Effector memory CD4-positive, alpha-beta T cell (primary cell): Measurements from ENCODE around the gene MPPED1.

ENCODE experiments used
- DNase-seq, 3 donors: peaks; one replicate each; pipeline ENCODE4 v3.0.0-alpha.2; 2020
- H3K27ac ChIP-seq: 2 replicates; pipeline ENCODE4 v1.7.0; 2013; ENCODE audit warnings: mild to moderate bottlenecking, low read length, moderate library complexity; ENCODE audit not compliant: insufficient read depth, poor library complexity, severe bottlenecking
- H3K27me3 ChIP-seq: replicated peaks from 2 replicates; pipeline ENCODE4 v1.7.0; 2013; ENCODE audit warnings: mild to moderate bottlenecking, low read length; ENCODE audit not compliant: insufficient read depth, control insufficient read depth, poor library complexity, severe bottlenecking
- H3K36me3 ChIP-seq: 2 replicates; pipeline ENCODE4 v1.7.0; 2013; ENCODE audit warnings: mild to moderate bottlenecking, low read length, moderate library complexity; ENCODE audit not compliant: control insufficient read depth, insufficient read depth
- H3K4me1 ChIP-seq: 2 replicates; pipeline ENCODE4 v1.7.0; 2013; ENCODE audit warnings: low read length, mild to moderate bottlenecking; ENCODE audit not compliant: control insufficient read depth, insufficient read depth, poor library complexity, severe bottlenecking
- H3K4me3 ChIP-seq: 2 replicates; pipeline ENCODE4 v1.7.0; 2013; ENCODE audit warnings: low read length, low read depth, mild to moderate bottlenecking; ENCODE audit not compliant: insufficient read depth, poor library complexity, severe bottlenecking
- H3K9me3 ChIP-seq: 2 replicates; pipeline ENCODE4 v1.7.0; 2013; ENCODE audit warnings: mild to moderate bottlenecking, low read length, moderate library complexity; ENCODE audit not compliant: control insufficient read depth

The MPPED1 gene

DNA sequence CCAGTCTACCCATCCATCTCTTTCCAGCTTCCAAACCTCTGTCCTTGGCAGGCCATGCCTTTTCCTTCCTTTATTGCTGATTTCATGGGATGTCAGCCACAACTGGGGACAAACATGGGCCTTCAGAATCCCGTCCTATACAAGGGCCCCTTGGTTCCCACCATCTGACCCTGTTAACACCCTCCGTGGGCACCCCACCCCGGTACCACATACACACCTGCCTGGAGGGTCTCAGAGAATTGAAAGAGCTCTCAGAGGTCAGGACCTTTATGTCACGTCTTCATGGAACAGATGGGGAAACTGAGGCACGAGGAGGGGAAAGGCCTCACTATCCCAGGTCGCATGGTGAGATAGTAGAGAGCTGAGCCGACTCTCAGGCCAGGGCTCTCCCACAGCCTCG, 53.0 kb downstream of the MPPED1 start:
- Histone ChIP-seq H3K4me3 (no peak overlapping the region), H3K27ac (no peak overlapping the region), H3K4me1 (no peaks in the 10 kb centered on the region), H3K27me3 (no peaks in the 10 kb centered on the region), H3K9me3 (no peaks in the 10 kb centered on the region), H3K36me3 (no peaks in the 10 kb centered on the region)
- DNase-seq: no peak

- H3K4me1 ChIP-seq: no peaks in the 10 kb centered on the region
- H3K36me3 ChIP-seq: no peaks in the 10 kb centered on the region
- H3K9me3 ChIP-seq: no peaks in the 10 kb centered on the region
- no peak overlapping the region for H3K4me3 ChIP-seq
- no peak overlapping the region for H3K27ac ChIP-seq
- no peak for DNase-seq
- H3K27me3 ChIP-seq: no peaks in the 10 kb centered on the region
Observed at GRCh38 chr22:43465291-43466015, 53.6 kb downstream of the MPPED1 start.

DNA sequence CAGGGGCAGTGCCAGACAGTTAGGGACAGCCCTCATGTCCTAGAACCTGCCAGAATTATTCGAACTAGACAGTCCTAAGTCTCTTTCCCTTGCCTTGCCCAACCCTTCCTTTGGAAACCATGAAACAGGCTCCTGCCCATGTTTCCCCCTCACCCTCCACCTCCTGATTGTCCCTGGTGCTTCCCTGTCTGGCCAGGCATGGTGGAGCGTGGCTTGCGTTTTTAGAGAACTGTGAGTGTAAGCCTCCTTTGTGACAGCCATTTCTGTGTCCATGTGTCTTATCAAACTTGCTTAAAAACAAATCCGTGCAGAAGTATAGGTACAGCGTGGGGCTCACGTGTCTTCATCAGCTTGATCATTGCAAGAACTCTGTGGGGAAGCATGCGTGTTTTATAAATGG, 54.9 kb downstream of the MPPED1 start:
- no peak for DNase-seq
- no peaks in the 10 kb centered on the region for H3K4me1 ChIP-seq
- H3K27ac ChIP-seq: no peak overlapping the region
- no peak overlapping the region for H3K4me3 ChIP-seq
- no peaks in the 10 kb centered on the region for H3K27me3 ChIP-seq
- H3K9me3 ChIP-seq: no peaks in the 10 kb centered on the region
- no peaks in the 10 kb centered on the region for H3K36me3 ChIP-seq

DNA sequence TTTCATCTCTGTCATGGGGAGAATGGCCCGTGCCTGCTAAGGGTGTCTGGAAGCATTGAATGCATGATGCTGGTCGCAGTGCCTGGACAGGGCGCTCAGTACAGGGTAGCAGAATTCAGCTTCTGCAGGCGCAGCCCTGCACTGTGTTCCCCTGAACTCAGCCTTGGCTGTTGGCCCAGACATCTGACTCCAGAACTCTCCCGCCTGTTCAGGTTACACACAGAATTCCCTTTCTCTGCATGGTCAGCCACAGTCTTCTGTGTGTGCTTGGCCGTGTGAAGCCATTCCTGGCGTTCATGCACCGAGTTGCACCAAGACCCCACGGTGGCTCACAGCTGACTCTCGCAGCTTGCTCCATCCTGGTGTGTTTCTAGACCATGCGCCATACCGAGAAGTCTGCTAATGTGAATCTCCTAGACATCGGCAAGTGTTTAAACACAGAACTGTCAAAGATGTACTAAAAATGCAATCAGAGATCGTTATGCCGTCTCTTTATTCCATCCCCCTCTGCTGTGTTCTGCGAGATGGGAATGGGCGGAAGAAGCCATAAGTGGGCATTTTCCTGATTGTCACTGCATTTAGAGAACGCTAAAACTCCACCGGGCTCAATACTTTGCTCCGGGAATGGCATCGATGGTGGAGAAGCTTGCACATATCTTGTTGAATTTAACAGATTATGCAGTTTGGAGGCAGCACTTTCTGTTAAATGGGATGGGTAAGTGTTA, 55.6 kb downstream of the MPPED1 start:
- no peaks in the 10 kb centered on the region for H3K4me1 ChIP-seq
- H3K36me3 ChIP-seq: no peaks in the 10 kb centered on the region
- H3K27me3 ChIP-seq: no peaks in the 10 kb centered on the region
- no peak overlapping the region for H3K27ac ChIP-seq
- H3K4me3 ChIP-seq: no peak overlapping the region
- DNase-seq: no peak
- no peaks in the 10 kb centered on the region for H3K9me3 ChIP-seq

GRCh38 chr22:43470253-43470652, 58.4 kb downstream of the MPPED1 start:
- no peaks in the 10 kb centered on the region for H3K4me1 ChIP-seq
- H3K27me3 ChIP-seq: no peaks in the 10 kb centered on the region

DNA sequence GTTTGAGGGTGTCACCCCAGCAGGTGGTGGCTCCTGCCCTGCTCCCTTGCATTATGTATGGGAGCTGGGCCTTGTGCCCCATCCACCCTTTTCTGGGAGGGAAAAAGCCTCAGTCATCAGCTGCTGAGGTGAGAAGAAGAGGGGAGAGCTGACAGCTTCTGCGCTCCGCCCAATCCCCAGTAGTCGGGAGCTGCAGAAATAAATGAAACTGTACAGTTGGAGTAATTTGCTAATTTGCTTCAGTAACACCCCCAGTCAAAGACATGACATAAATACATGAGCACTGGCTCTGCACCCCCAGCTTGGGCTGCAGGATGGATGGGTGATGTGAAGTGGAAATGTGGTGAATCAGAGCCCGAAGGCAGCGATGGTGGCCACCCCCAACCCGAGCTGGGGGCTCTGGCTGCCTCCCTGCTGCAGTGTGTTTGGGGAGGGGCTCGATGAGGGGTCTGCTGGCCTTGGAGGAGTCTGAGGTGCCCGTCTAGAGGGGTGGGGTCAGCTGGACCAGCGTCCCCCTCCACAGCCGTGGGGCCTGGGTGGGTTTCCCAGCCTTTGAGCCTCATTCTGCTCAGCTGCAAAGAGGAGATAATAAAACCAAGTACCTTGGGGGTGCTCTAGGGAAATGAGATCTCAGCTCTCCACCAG, 59.2 kb downstream of the MPPED1 start:
- Histone ChIP-seq H3K27me3 (no peaks in the 10 kb centered on the region), H3K4me1 (no peaks in the 10 kb centered on the region), H3K36me3 (no peaks in the 10 kb centered on the region), H3K9me3 (no peaks in the 10 kb centered on the region), H3K4me3 (no peak overlapping the region), H3K27ac (no peak overlapping the region)
- DNase-seq: no peak

More at GRCh38 chr22:43470253-43470652, 58.4 kb downstream of the MPPED1 start:
- no peak overlapping the region for H3K27ac ChIP-seq
- H3K4me3 ChIP-seq: no peak overlapping the region
- H3K9me3 ChIP-seq: no peaks in the 10 kb centered on the region
- H3K36me3 ChIP-seq: no peaks in the 10 kb centered on the region
- DNase-seq: no peak

DNA sequence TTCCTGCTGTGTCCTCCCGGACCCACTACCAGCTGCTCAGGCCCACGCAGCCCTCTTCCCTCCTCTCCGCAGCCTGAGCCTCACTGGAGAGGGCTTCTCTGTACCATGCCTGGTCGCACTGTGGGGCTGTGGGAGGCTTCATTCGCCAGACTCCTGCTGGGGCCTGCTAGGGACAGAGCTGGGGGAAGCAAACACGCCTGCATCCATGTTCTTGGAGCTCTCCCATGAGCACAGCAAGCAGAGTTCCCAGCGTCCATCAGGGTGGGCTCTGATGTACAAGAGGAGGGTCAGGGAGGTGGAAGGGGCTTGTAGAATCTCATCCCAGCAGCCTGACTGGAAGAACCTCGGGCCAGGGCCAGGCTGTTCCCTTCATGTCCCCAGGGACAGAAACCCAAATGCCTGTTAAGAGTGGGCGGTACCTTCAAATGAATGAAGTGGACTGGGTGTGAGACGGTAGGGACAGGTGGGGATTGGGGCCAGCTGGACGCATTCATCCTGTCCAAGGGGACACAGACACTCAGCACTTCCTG, 59.9 kb downstream of the MPPED1 start:
- no peak overlapping the region for H3K4me3 ChIP-seq
- no peaks in the 10 kb centered on the region for H3K27me3 ChIP-seq
- H3K4me1 ChIP-seq: no peaks in the 10 kb centered on the region
- no peak overlapping the region for H3K27ac ChIP-seq
- H3K9me3 ChIP-seq: no peaks in the 10 kb centered on the region
- no peaks in the 10 kb centered on the region for H3K36me3 ChIP-seq
- no peak for DNase-seq

- DNase-seq: no peak
- Histone ChIP-seq H3K4me1 (no peaks in the 10 kb centered on the region), H3K27me3 (no peaks in the 10 kb centered on the region), H3K4me3 (no peak overlapping the region), H3K27ac (no peak overlapping the region), H3K36me3 (no peaks in the 10 kb centered on the region), H3K9me3 (no peaks in the 10 kb centered on the region)
Observed at GRCh38 chr22:43473031-43473430, 61.2 kb downstream of the MPPED1 start.

DNA sequence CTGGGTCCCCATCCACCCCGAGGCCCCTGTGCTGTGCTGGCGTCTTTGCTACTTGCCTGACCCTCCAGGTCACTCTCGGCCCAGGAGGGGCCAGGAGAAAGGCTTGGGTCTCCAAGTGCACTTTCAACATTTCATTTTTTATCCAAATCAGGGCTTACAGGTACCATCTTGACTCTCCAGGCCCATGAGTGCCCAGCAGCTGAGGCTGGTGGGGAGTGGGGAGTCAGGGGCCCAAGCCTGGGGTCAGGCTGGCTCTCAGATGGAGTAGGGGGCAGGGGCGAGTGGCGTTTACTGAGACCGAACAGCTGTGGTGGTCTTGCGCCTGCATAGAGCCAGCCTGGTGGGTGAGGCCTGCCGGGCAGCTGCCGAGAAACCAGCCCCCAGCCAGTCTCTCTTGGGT, 61.6 kb downstream of the MPPED1 start:
- Histone ChIP-seq H3K27ac (no peak overlapping the region), H3K4me1 (no peaks in the 10 kb centered on the region), H3K36me3 (no peaks in the 10 kb centered on the region), H3K4me3 (no peak overlapping the region), H3K9me3 (no peaks in the 10 kb centered on the region), H3K27me3 (no peaks in the 10 kb centered on the region)
- no peak for DNase-seq
